NCI-H460 (cell line): ENCODE data around the gene BUB1. TPM values are rescaled to one million over a fixed set of nuclear protein-coding genes. Genes with fewer than 3 reads are reported as not detected.
"Not testable (repeated sequence)": the region's sequence is repeated elsewhere in the genome, so short reads cannot be mapped to it uniquely, and the experiment has no call there.

Experiments used
- DNase-seq: peaks from one replicate; pipeline ENCODE4 v3.0.0-alpha.2; 2016; ENCODE audit warnings: low read depth; ENCODE audit errors: extremely low read depth
- total RNA-seq: library from RNA; depleted of rRNA; stranded (reverse); fragments of >200 nt; shearing (Covaris generic); gene quantifications from 2 replicates; pipeline ENCODE4 v1.2.3, GENCODE V29; 2014

BUB1 gene
- total RNA-seq, 1 experiment from 2014 or later = 78.2 TPM

DNA sequence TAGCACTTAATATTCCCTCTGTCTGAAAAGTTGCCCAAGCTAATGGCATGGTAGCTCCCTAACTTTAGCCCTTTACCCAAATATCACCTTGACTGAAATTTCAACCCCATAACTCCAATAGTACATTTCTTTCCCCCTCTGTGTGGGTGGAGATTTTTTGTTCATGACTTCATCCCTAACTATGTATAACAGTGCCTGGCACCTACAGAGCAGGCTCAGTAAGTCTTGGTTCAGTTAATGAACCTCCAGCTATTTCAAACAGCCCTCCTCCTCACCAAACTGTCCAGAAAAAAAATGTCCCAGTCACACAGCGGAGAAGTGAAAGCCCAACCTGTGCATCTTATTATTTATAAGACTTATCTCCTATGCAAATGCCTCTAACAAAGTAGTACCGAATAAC, 18.6 kb downstream of the BUB1 start:
- DNase-seq = no peak

GRCh38 chr2:110657724-110658305, 20.0 kb downstream of the BUB1 start:
- DNase-seq = no peak

DNA sequence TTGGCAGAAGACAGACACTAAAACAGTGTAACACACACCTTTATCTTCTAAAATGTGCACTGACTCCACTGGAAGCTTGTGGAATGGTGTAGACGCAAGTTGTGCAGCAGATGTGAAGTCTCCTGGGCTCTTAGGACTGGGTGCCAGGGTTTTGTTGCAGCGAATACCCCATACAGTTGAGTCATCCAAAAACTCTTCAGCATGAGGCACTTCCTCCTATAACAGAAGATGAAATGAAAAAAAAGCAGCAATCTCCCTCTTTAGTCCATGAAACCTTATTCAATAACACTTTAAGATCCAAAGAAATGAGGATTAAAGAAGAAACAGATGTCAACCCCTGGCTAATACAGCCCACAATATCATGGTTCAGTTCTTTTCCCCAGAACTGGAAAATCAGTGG, 22.2 kb downstream of the BUB1 start:
- DNase-seq = no peak

DNA sequence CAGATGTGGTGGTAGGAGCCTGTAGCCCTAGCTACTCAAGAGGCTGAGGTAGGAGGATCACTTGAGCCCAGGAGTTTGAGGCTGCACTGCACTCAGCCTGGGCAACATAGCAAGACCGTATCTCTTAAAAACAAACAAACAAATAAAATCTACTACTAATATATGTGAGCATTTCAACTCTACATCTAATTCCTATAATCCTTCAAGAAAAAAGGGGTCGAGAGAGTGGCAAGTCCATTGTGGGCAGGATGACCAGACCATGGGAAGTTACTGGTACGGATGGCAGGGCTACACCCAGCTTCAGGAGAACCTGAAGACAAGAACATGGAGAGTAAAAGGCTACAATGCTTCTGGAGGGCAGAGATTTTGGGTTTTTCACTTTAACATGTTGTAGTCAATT, 24.0 kb downstream of the BUB1 start:
- DNase-seq = no peak

- no peak for DNase-seq
Measured at GRCh38 chr2:110650346-110650745, 27.5 kb downstream of the BUB1 start.

- DNase-seq = no peak
Measured at GRCh38 chr2:110647777-110648176, 30.1 kb downstream of the BUB1 start.

- DNase-seq = no peak
Measured at GRCh38 chr2:110645616-110646015, 32.2 kb downstream of the BUB1 start.

DNA sequence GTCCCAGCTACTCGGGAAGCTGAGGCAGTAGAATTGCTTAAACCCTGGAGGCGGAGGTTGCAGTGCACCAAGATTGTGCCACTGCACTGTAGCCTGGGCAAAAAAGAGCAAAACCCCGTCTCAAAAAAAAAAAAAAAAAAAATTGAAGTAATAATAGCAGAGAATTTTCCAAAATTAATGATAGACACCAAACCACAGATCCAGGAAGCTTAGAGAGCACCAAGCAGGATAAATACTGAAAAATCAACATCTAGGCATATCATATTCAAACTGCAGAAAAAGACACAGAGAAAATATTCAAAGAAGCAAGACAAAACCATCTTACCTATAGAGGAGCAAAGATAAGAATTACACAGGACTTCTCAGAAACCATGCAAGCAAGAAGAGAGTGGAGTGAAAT, 33.5 kb downstream of the BUB1 start:
- no peak for DNase-seq

GRCh38 chr2:110642360-110642759, 35.5 kb downstream of the BUB1 start:
- DNase-seq = no peak

DNA sequence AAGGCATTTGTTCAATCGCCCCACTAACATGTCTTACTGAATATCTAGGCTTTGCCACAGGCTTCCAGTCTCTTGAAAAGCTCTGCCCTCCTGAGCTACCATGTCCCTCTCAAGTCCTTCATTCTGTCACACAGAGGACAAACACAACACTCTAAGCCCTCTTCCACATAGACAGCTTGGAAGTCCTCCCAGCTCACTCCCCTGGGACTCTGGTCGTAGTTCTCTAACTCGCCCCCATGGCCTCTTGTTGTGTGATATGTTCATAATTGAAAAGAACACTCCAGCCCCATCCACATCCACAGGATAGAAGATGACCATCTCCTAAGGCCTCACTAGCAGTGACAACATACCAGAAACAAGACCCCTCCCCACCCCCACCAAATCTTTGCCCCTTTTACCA, 37.9 kb downstream of the BUB1 start:
- no peak for DNase-seq

- DNase-seq = no peak
Measured at GRCh38 chr2:110638952-110639695, 38.7 kb downstream of the BUB1 start.

GRCh38 chr2:110638004-110638403, 39.9 kb downstream of the BUB1 start:
- no peak for DNase-seq

GRCh38 chr2:110637093-110637492, 40.8 kb downstream of the BUB1 start:
- DNase-seq = no peak

- DNase-seq = not testable (repeated sequence)
Measured at GRCh38 chr2:110635949-110636628, 41.8 kb downstream of the BUB1 start.

GRCh38 chr2:110627348-110627747, 50.5 kb downstream of the BUB1 start:
- not testable (repeated sequence) for DNase-seq

- not testable (repeated sequence) for DNase-seq
Measured at GRCh38 chr2:110619326-110619939, 58.4 kb downstream of the BUB1 start.

DNA sequence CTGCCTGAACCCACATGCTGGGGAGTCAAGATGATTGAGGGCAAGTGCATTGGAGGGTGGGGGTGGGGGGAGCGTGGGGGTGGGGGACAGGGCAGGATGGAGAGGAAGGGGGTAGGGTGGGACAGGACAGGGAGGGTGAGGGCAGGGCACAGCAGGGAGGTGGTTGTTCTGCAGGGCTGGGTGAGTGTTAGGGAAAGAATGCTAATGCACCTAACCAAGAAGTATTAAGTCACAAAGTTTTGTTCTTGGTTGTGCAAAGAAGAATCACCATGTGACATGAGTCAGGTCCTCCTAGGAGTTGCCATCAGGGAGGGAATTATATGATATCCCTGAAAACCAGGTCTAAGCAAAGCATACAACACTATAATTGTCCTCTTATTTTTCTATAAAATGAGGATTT, 63.9 kb downstream of the BUB1 start:
- DNase-seq = not testable (repeated sequence)

GRCh38 chr2:110610613-110611250, 67.1 kb downstream of the BUB1 start:
- not testable (repeated sequence) for DNase-seq

GRCh38 chr2:110609843-110610612, 67.8 kb downstream of the BUB1 start:
- not testable (repeated sequence) for DNase-seq
